GM21390 (cell line): ENCODE data around the gene TMEM74B.

Experiments used
- ATAC-seq: cut with Tn5 transposase; IDR thresholded peaks from one replicate; pipeline ENCODE4 v1.9.1; 2021; ENCODE audit not compliant: unreplicated experiment

Gene TMEM74B

DNA sequence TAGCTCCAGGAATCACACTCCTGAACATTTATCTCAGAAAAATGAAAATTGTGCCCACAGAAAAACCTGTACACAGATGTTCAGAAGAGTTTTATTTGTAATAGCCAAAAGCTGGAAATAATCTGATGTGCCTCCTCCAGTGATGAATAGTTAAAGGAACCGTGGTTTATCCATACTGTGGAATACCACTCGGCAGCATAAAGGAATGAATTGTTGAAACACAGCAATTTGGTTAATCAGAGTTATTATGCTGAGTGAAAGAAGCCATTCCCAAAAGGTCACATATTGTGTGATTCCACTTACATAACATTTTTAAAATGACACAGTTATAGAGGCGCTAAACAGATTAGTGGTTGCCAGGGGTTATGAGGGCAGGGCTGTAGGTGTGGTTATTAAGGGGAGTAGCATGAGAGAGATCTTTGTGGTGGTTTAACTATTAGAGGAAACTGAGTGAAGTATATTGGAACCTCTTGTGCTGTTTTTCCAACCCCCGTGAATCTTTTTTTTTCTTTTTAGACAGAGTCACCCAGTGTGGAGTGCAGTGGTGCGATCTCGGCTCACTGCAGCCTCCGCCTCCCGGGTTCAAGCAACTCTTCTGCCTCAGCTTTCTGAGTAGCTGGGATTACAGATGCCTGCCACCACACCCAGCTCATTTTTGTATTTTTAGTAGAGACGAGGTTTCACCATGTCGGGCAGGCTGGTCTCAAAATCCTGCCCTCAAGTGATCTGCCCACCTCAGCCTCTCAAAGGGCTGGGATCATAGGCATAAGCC, 40.2 kb downstream of the TMEM74B start:
- ATAC-seq = no peak

DNA sequence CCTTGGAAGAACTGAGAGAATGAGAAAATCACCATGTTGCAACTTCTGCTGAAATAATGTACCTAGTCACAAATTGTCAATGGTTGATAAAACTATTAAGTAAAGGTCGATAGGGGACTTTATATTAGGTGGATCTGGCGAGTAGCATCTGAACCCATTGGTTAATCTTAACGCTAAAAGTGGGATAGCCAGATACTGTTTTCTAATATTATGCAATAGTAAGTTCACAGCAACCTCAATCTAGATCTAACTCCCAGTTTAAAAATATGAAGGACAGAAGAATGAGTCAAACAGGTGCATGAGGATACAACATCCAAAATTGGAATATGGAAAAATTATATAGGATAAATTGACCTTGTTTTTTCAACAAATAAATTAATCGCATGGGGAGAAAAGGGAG, 47.5 kb downstream of the TMEM74B start:
- ATAC-seq = no peak

DNA sequence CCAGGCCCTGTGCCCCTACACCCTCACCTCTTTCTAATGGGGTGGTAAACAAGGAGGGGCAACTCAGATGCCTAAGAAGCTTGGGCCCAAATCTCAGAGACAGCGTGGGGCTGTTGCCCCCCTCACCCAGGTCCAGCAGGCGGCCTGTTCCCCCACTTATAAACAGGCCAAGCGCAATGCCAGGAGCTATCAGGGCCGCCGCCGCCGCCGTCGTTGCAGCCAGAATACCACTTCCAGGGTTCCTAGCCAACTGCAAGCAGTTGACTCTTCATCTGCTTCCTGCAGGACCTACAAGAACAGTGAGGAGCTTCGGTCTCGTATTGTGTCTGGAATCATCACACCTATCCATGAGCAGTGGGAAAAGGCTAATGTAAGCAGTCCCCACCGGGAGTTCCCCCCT, 49.9 kb downstream of the TMEM74B start:
- no peak for ATAC-seq

DNA sequence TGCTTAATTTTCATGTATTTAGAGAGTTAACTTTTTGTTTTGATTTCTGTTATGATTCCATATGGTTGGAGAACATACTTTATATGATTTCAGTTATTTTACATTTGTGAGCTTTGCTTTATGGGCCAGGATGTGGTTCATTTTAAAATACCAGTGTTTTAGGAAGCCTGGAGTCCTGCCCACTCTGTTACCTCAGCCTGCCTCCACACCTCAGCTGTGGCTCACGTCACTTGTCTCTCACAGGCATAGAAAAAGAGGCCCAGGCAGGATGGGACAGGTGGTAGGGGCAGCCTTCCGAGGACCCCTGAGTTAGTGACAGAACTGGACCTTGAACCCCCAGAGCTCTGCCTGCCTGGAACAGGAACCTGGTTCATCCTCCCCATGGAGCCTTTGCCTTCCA, 50.4 kb downstream of the TMEM74B start:
- no peak for ATAC-seq

DNA sequence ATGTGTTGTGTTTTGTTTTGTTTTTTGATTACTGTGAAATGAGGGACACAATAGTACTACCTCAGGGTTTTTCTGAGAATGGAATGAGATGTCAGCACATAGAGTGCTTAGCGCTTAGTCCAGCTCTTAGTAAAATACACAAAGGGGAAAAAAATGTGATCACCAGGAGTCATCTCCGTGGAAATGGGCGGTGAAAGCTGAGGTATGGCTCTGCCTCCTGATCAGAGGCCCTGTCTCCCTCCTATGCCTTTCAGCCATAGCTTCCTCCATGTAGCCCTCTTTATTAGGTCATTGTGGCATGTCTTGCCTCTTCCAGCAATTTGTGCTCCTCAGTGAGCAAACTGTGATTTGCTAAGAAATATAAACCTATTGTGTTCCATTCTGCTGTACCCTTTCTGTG, 53.4 kb downstream of the TMEM74B start:
- ATAC-seq = no peak

DNA sequence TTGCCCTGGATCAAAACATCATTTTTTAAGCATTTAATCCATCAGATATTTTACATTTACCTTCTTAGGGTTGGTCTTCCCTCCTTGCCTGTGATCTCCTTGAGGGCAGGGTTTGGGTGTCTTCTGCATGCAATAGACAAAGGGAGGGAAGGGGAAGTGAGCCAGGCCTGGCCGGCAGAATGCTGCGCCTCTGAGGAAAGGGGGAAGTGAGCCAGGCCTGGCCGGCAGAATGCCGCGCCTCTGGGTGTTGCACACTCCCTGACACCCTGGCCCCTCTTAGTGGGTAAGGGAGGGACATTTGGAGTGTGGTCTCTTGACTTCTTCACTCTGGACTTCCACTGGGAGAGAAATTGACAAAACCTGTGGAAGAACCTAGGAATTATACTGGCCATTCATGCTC, 53.9 kb downstream of the TMEM74B start:
- no peak for ATAC-seq
